GM04503 (cell line): Measurements from ENCODE around the gene SERPINB8.
"Not testable (repeated sequence)": the region's sequence is repeated elsewhere in the genome, so short reads cannot be mapped to it uniquely, and the experiment has no call there.

Experiments
- DNase-seq: peaks from one replicate; pipeline ENCODE4 v3.0.0-alpha.2; 2012; ENCODE audit warnings: low read depth

Gene SERPINB8, protein sequence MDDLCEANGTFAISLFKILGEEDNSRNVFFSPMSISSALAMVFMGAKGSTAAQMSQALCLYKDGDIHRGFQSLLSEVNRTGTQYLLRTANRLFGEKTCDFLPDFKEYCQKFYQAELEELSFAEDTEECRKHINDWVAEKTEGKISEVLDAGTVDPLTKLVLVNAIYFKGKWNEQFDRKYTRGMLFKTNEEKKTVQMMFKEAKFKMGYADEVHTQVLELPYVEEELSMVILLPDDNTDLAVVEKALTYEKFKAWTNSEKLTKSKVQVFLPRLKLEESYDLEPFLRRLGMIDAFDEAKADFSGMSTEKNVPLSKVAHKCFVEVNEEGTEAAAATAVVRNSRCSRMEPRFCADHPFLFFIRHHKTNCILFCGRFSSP

DNA sequence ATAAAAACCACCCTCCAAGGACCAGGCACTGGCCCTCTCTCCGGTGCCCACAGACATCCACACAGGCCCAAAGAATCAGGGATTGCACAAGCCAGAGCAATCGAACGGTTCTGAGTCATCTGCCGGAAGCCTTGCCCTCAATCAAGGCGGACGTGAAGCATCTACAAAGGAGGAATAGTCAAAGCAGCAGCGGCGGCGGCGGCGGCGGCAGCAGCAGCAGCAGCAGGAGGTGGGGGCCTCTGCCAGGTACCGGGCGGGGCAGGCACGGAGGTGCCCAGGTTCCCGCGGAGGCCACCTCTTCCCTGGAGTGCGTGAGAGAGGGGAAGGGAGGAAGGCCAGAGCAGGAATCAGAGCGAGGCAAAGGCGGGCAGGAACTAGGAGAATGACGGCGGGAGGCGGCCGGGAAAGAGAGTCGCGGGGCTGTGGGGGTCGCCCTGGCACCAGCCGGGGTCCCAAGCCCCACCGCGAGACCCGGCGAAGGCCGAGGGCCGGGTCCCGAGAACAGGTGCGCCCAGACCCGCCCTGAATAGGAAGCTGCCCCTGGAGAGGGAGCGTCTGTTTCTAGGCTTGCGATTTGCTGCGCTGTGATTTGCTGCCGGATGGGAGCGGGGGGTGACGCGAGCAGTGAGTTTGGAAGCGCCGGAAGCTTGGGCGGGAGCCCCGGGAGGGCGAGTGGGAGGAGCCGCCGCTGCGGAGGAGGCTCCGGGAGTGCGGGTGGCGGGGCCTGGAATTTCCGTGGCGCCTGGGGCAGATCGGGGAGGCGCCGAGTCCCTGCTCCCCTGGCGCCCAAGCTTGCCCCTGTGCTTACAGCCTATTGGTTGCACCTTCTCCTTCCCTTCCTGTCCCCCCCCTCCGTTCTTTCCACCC is at the start of gene SERPINB8:
Gene SERPINB8 (plus strand): TSS at position 140 of the 867 bp plus-strand sequence. CDS start 8,228 bp downstream, outside the sequence.
- DNase-seq = peak; percentile 81

GRCh38 chr18:63922049-63922448 is 47.8 kb upstream of the SERPINB8 start:
- DNase-seq = no peak

DNA sequence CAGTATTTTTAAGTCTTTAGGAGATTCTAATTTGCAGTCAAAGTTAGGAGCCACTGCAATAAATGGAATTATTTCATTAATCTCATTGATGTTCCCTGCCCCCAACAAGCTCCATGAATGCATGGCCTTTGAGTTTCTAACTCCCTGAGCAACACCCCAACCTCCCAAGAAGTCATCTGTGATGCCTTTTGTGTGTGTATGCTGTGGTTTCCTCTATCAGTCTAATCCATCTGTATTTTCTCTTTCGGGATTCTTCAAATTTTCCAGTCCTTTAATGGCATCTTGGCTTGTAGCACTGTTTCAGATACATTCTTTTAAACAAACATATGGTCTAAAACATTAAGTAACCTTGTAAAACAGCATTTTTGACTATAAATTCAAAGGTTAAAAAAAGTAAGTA is 45.3 kb upstream of the SERPINB8 start:
- DNase-seq = peak; percentile 28

- no peak for DNase-seq
These were observed 41.5 kb upstream of the SERPINB8 start for GRCh38 chr18:63928331-63928730.

GRCh38 chr18:63929369-63929768 is 40.5 kb upstream of the SERPINB8 start:
- not testable (repeated sequence) for DNase-seq

DNA sequence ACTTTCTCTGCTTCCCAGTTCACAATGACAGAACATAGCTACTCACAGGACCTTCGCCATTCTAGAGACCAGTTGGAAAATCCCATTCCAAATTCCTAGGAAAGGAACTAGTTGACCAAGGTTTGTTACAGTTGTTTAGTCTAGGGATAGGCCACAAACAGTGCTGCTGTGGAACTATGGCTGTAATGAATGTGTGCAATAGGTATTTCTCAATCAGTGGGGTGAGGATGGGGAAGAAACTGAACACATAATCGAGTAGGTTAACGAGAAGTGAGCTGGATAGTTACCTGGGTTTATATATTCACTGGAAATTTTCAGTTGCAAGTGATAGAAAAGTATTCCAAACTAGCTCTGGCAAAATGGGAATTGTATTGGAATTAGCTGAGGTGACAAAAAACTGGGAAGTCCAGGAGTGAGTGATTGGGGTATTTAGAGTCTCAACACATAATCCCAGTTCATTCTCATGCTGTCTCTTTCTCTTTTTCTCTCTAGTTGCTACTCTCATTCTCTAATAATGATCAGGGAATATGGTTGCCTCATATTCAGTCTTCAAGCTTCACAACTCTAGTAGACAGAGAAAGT is 39.0 kb upstream of the SERPINB8 start:
- no peak for DNase-seq

DNA sequence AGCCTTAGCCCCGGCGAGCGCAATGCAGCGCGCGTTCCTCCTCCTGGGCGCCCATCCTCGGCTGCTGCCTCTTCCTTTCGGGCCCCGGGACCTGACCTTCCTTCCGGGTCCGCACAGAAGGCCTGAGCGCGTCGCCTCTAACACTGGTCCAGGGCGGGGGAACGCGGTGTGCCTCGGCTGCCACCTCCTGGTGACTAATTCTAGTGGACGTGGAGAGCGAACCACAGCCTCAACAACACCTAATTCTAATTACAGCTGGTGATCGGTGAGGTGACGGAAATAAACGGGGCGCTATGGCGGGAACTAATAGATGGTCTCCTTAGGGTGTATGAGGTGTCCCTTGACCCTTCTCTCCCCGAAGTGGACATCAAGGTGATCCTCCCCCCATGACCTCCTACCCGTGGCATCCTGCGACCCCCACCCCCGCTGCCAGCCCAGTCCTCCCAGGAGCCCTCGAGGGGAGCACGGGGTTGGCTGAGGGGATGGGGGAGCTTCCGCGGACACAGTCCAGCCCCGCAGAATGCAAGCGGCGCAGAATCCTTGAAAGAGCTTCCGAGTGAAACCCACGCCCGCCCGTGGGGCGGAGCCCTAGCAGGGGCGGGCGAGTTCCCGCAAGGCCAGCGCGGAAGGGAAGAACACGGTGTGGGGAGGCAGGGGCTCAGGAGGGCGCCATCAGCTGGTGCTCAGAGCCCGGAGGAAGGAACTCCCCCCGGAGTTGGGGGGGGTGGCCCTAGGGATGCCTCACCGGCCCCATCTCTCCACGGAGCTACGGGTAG is 33.5 kb upstream of the SERPINB8 start:
- peak; percentile 23 for DNase-seq

DNA sequence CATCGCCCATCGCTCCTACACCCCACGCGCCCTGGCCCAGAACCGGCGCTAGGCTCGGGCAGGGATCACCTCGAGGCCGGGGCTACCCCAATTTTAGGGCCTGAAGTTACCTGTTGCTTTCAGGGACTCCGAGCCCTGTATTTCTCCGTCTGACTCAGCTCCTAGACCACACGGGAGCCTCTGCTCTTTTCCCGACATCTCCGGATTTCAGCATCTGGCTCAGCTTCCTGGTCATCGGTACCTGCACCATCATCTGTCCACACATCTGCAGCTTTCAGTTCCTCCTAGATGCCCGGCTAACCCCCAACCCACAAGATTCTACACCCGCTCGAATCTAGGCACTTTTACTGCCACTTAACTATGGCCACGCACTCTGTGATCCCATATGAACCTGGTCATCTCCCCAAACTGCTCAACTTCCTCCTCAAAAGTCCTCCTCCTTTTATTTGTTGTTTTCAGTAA is 32.9 kb upstream of the SERPINB8 start:
- no peak for DNase-seq

- DNase-seq = no peak
These were observed 29.9 kb upstream of the SERPINB8 start for GRCh38 chr18:63940008-63940407.

- DNase-seq = not testable (repeated sequence)
These were observed 29.3 kb upstream of the SERPINB8 start for GRCh38 chr18:63940543-63941050.

DNA sequence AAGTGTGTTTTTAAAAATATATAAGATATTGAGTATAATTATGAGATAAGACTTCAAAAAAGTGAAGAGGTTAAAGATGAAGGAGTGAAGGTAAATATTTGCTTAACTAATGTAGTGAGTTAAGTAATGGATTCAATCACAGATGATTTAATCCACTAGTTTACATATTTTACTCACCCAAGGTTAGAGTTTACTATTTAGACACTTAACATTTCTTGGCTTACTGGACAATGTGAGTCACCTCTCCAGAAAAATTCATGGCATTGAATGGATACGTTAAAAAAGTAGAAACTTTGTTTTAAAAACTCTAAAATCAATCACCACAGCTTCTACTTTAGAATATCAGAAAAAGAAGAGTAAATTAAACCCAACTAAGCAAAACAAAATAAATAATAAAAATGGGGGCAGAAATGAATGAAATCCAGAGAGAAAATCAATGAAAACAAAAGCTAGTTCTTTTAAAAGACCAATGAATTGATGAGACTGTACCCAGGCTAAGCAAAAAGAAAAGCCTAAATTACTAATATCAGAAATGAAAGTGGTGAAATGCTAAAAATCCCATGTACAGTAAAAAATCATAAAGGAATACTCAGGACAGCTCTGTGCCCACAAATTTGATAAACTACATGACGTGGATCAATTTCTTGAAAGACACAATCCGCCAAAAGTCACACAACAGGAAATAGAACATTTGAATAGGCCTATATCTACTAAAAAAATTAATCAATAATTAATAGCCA is 22.7 kb upstream of the SERPINB8 start:
- no peak for DNase-seq

GRCh38 chr18:63949068-63949737 is 20.7 kb upstream of the SERPINB8 start, which contains the start of gene HMSD:
Gene HMSD (plus strand): TSS chr18:63949301. CDS start chr18:63953456, 4,155 bp downstream.
- no peak for DNase-seq

DNA sequence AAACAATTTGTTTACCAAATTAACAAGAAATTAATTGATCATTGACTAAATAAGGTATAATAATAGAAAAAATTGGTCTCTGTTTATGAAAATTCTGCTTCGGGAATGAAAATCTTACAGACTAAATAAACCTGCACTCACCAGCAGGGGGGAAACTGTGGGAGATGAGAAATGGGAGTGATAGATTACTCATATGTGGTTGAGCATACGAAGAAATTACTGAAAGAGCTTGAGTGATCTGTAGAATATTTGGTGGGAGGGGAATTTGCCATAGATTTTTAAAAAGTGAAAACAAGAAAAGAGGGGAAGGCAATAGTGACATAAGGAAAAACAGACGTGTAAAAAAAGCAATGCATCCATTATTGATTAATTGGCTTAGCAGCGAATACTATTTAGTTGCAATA is 18.6 kb upstream of the SERPINB8 start:
- no peak for DNase-seq

GRCh38 chr18:63953811-63954210 is 16.1 kb upstream of the SERPINB8 start:
- no peak for DNase-seq

DNA sequence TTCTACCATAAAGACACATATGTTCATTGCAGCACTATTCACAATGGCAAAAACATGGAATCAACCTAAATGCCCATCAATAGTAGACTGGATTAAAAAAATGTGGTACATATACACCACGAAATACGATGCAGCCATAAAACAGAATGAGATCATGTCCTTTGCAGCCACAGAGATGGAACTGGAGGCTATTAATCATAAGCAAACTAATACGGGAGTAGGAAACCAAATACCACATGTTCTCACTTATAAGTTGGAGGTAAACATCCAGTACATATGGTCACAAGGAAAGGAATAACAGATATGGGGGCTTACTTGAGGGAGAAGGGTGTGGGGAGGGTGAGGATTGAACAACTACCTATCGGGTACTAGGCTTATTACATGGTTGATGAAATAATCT is 13.1 kb upstream of the SERPINB8 start:
- no peak for DNase-seq

GRCh38 chr18:63960891-63961290 is 9.0 kb upstream of the SERPINB8 start:
- no peak for DNase-seq

DNA sequence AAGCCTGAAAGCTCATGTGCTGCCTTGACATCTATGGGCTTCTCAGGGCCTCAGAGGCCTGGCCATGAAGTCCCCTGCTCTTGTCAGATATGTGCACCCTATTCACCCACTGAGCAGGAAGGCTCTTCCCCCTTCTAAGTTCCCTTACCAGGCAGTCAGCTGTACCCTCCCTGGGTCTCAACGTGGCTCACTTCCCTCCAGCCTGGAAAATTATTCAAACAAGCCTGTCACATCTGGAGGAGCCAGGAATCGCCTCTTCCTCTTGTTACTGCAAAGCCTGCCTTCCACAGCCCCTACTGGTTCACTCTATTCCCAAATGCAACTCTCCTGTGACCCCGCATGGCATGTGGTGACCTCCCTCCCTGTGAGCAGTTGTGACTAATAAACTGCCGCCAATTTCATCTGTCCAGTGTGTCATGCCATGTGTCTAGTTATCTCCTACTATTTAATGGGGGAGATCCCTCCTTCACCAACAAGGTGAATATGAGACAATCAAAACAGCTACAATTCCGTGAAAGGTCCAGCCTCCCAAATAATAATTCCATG is 8.4 kb upstream of the SERPINB8 start:
- DNase-seq = no peak

DNA sequence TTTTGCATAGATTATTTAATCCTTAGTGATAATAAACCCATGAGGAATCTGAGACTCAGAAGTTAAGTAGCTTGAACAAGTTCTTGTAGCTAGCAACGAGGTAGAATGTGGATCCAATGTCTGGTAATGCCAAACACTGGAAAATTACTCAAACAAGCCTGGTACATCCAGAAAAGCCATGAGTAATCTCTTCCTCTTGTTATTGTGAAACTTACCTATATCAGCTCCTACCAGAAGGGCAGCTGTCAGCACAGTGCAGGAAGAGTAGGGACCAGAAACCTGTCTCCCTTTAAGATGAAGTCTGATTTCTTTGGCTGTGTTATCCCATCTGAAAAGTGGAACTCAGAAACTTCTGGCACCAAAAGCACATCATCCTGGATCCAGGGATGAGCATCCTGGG is 7.7 kb upstream of the SERPINB8 start:
- no peak for DNase-seq

GRCh38 chr18:63963615-63964256 is 6.1 kb upstream of the SERPINB8 start:
- no peak for DNase-seq
